B cell (primary cell): ENCODE results near the gene CATSPERE. TPM values are rescaled to one million over a fixed set of nuclear protein-coding genes. Genes with fewer than 3 reads are reported as not detected.
A peak's percentile ranks its signal among the peaks of the same experiment; 100 is the strongest.

Experiments
- ATAC-seq: fragments of 200-7000 bp; cut with Tn5 transposase; one replicate; pipeline ENCODE4 v1.10.0; 2021; ENCODE audit warnings: low read depth, mild to moderate bottlenecking, moderate number of reproducible peaks, moderate library complexity
- CTCF ChIA-PET: fragments of 350-600 bp; sonication (Branson Sonifier 250); formaldehyde crosslinking; loops from one replicate; lab custom pipeline; 2021; ENCODE audit warnings: antibody characterized with exemption, inconsistent platforms; lab: Charles Lee
- POLR2A ChIA-PET: fragments of 350-600 bp; sonication (Branson Sonifier 250); formaldehyde crosslinking; loops from one replicate; lab custom pipeline; 2021; ENCODE audit warnings: antibody characterized with exemption; lab: Charles Lee
- DNase-seq: peaks from one replicate; pipeline ENCODE4 v3.0.0; 2013
- H2AFZ ChIP-seq: 2 replicates; pipeline ENCODE4 v1.6.1; 2012; ENCODE audit warnings: mild to moderate bottlenecking, low read depth, low read length; ENCODE audit not compliant: insufficient read depth, poor library complexity, severe bottlenecking
- H3K27ac ChIP-seq, 2 donors: 1 replicate in 1 of 2; 2 replicates in 1 of 2; pipeline ENCODE4 v1.5.1; 2012 to 2013; ENCODE audit warnings: low read length in 2 of 2, mild to moderate bottlenecking in 2 of 2, moderate library complexity in 1 of 2
- H3K27me3 ChIP-seq, 4 experiments: fragments of 200-600 bp in 1 of 4; sonication (generic) in 1 of 4; replicated peaks in 1 of 4; 1 replicate in 2 of 4; 2 replicates in 2 of 4; pipeline versions ENCODE4 v1.6.1 to v1.7.0; 2013 to 2016; ENCODE audit warnings: low read length in 3 of 4, mild to moderate bottlenecking in 2 of 4, mixed read lengths in 1 of 4, moderate library complexity in 1 of 4; ENCODE audit not compliant: insufficient read depth in 4 of 4, control insufficient read depth in 3 of 4; ENCODE audit errors: control extremely low read depth in 1 of 4
- H3K36me3 ChIP-seq, 2 experiments: replicated peaks in 1 of 2; 1 replicate in 1 of 2; 2 replicates in 1 of 2; pipeline versions ENCODE4 v1.6.1 to v1.7.1; 2013; ENCODE audit warnings: low read length in 1 of 2; ENCODE audit not compliant: insufficient read depth in 2 of 2, control insufficient read depth in 1 of 2; ENCODE audit errors: control extremely low read depth in 1 of 2, extremely low read depth in 1 of 2
- H3K4me1 ChIP-seq, 2 donors: fragments of 200-600 bp in 1 of 2; sonication (generic) in 1 of 2; 1 replicate in 1 of 2; 2 replicates in 1 of 2; pipeline versions ENCODE4 v1.5.1 to v1.6.1; 2013 to 2017; ENCODE audit warnings: low read length in 2 of 2; ENCODE audit not compliant: control insufficient read depth in 2 of 2, insufficient read depth in 2 of 2
- H3K4me2 ChIP-seq: replicated peaks from 2 replicates; pipeline ENCODE3; 2012; ENCODE audit warnings: mild to moderate bottlenecking, low read depth, low read length; ENCODE audit not compliant: poor library complexity, severe bottlenecking
- H3K4me3 ChIP-seq, 5 experiments: fragments of 200-600 bp in 1 of 5; sonication (generic) in 1 of 5; 1 replicate in 3 of 5; 2 replicates in 2 of 5; pipeline versions ENCODE4 v1.5.1 to v1.7.0; 2011 to 2016; ENCODE audit warnings: low read length in 4 of 5, mild to moderate bottlenecking in 4 of 5, low read depth in 2 of 5, control low read depth in 1 of 5, moderate library complexity in 1 of 5; ENCODE audit not compliant: insufficient read depth in 1 of 5; ENCODE audit errors: control extremely low read depth in 1 of 5, extremely low read depth in 1 of 5
- H3K79me2 ChIP-seq: fragments of 200-600 bp; sonication (generic); one replicate; pipeline ENCODE4 v1.6.0; 2016; ENCODE audit warnings: low read length; ENCODE audit not compliant: control insufficient read depth, insufficient read depth
- H3K9ac ChIP-seq: fragments of 200-600 bp; sonication (generic); 2 replicates; pipeline ENCODE4 v1.6.1; 2017; ENCODE audit warnings: mild to moderate bottlenecking, low read length, moderate library complexity
- H3K9me3 ChIP-seq, 3 donors: one replicate each; pipeline versions ENCODE4 v1.6.1 to v1.7.1; 2013; ENCODE audit warnings: low read length in 2 of 3; ENCODE audit not compliant: control insufficient read depth in 2 of 3, insufficient read depth in 1 of 3; ENCODE audit errors: control extremely low read depth in 1 of 3
- H4K20me1 ChIP-seq: 2 replicates; pipeline ENCODE4 v1.6.0; 2012; ENCODE audit warnings: mild to moderate bottlenecking, low read length; ENCODE audit not compliant: insufficient read depth, control insufficient read depth, poor library complexity, severe bottlenecking
- H3K27ac Mint-ChIP-seq: one replicate; pipeline ENCODE4 v1.8.0; 2021; ENCODE audit warnings: mixed read lengths
- H3K27me3 Mint-ChIP-seq: one replicate; pipeline ENCODE4 v1.8.0; 2021; ENCODE audit warnings: mixed read lengths
- H3K4me1 Mint-ChIP-seq: one replicate; pipeline ENCODE4 v1.8.0; 2021; ENCODE audit warnings: mixed read lengths
- H3K4me3 Mint-ChIP-seq: one replicate; pipeline ENCODE4 v1.8.0; 2021; ENCODE audit warnings: mixed read lengths
- H3K9me3 Mint-ChIP-seq: one replicate; pipeline ENCODE4 v1.8.0; 2022; ENCODE audit warnings: mixed read lengths; ENCODE audit not compliant: insufficient read depth
- EZH2 ChIP-seq: IDR thresholded peaks from 2 replicates; pipeline ENCODE4 v1.6.1; 2012; ENCODE audit warnings: borderline replicate concordance, low read depth, mild to moderate bottlenecking, moderate library complexity, low read length; ENCODE audit not compliant: insufficient read depth, poor library complexity, severe bottlenecking
- WGBS: methylation state at CpG from one replicate; pipeline ENCODE4 v1.1.5; 2013; ENCODE audit warnings: missing lambda C conversion rate; ENCODE audit not compliant: insufficient coverage; 5-methylcytosine and 5-hydroxymethylcytosine counted together
- intact Hi-C: fragments of 100-400 bp; cut with micrococcal nuclease; formaldehyde crosslinking; loops from one replicate; pipeline ENCODE4 v1.10.0; 2022
- polyA plus RNA-seq: library from polyadenylated mRNA; depleted of rRNA; stranded (reverse); fragments of >200 nt; gene quantifications from 2 replicates; pipeline ENCODE4 v1.2.3, GENCODE V29; 2012
- total RNA-seq, 2 donors: library from RNA; stranded (reverse); fragments of 120-200 nt in 1 of 2; gene quantifications; 1 replicate in 1 of 2; 2 replicates in 1 of 2; pipeline versions ENCODE4 v1.2.3 to v1.2.4, GENCODE V29; 2013 to 2022
- TF ChIP-seq, protein P1 (sequence below): fragments of 200-600 bp; IDR thresholded peaks from one replicate; pipeline ENCODE4 v1.8.0; 2022; ENCODE audit warnings: antibody characterized with exemption, mild to moderate bottlenecking

Gene CATSPERE
- total and polyA plus RNA-seq, 2 donors (not counting 1 experiment from before 2014, with no cell fraction given): 0.82 to 3.1 TPM

DNA sequence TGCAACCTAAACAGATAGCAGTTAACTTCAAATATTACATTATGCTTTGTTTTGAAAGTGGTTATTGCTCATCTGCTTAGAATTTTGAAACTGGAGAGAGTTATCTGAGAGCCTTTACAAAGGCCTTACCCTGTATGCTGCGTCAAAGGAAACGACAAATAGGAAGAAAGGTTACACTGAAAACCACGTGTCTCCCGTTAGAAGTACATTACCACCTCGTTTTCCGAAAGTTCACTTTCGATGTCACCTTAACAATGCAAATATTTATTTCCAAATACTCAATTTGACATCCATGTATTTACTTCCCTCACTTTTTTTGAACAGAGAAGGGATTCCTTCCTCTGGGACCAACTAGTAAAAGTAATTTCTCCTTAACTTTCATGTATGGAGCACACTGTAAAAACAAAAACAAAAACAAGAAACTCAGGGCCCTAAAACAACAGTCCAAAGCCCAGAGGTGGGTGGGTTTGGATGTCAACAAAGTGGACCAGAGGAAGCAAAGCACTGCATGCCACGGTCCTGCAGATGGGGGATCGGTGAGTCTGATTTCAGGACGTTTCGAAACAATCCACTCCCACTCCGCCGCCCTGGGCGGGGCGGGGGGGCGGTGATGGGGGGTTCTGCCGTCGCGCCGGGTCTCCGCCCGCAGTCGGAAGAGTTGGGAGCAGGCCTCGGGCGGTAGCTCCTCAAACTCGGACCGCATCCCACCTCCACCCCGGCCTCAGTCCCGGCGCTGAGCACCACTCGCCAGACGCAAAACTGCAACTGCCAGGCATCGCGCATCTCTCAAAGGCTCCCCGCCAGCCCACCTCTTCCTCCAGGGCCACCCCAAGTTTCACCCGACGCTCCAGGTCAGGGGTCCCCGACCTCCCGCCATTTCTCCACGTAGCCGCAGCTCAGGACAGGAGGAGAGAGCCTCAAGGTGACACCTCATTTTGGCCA lies 10.2 kb upstream of the CATSPERE start:
- Mint-ChIP-seq H3K27me3 (no peaks in the 10 kb centered on the region), H3K9me3 (no peaks in the 10 kb centered on the region), H3K4me3 (peak overlapping the region; percentile 95), H3K4me1 (peaks cover 43% of the 10 kb centered on the region), H3K27ac (peak overlapping the region; percentile 94)
- CTCF ChIA-PET: no interaction called here
- peak overlapping the region; percentile 97 for H3K9ac ChIP-seq
- intact Hi-C loops: loop anchor here (1.0 to 5.0 kb wide), 3 partner anchors 129 to 599 kb away; partner anchors contain the start of genes AKT3 and HNRNPU
- H3K4me2 ChIP-seq: peak overlapping the region; percentile 98
- no peak for TF ChIP-seq EZH2
- TF ChIP-seq, protein P1, sequence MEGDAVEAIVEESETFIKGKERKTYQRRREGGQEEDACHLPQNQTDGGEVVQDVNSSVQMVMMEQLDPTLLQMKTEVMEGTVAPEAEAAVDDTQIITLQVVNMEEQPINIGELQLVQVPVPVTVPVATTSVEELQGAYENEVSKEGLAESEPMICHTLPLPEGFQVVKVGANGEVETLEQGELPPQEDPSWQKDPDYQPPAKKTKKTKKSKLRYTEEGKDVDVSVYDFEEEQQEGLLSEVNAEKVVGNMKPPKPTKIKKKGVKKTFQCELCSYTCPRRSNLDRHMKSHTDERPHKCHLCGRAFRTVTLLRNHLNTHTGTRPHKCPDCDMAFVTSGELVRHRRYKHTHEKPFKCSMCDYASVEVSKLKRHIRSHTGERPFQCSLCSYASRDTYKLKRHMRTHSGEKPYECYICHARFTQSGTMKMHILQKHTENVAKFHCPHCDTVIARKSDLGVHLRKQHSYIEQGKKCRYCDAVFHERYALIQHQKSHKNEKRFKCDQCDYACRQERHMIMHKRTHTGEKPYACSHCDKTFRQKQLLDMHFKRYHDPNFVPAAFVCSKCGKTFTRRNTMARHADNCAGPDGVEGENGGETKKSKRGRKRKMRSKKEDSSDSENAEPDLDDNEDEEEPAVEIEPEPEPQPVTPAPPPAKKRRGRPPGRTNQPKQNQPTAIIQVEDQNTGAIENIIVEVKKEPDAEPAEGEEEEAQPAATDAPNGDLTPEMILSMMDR: no peak
- H3K9me3 ChIP-seq: no peaks in the 10 kb centered on the region
- H4K20me1 ChIP-seq: peaks cover 14% of the 10 kb centered on the region
- ATAC-seq (no peak), DNase-seq (peak; percentile 69)
- H3K27ac ChIP-seq: peak overlapping the region; percentile 92 to 94
- peak overlapping the region; percentile 90 for H2AFZ ChIP-seq
- H3K27me3 ChIP-seq: no peaks in the 10 kb centered on the region
- peaks cover 0 to 13% of the 10 kb centered on the region in 2 experiments for H3K36me3 ChIP-seq
- POLR2A ChIA-PET: interaction anchor here (0.6 to 1.7 kb wide), 3 partner anchors 10 to 520 kb away, joined by 6 to 7 read pairs (median 7); partner anchors contain the start of gene CATSPERE
- WGBS: under 1% methylated on average over 31 of the region's 41 CpGs
- peak overlapping the region; percentile 66 to 98 (median 89) for H3K4me3 ChIP-seq
- H3K79me2 ChIP-seq: peaks cover 52% of the 10 kb centered on the region
- H3K4me1 ChIP-seq: peaks cover 17 to 19% of the 10 kb centered on the region in 2 donors
